IMR-90 (cell line): Measurements from ENCODE around the gene MTR. TPM values are rescaled to one million over a fixed set of nuclear protein-coding genes. Genes with fewer than 3 reads are reported as not detected.

Experiments used
- ATAC-seq: fragments of 200-7000 bp; cut with Tn5 transposase; 2 replicates; pipeline ENCODE4 v1.9.1; 2020; ENCODE audit warnings: low read depth, mild to moderate bottlenecking, moderate library complexity
- BruUV-seq: library from RNA; stranded (reverse); fragments of 400-500 nt; replicated peaks from 2 replicates; lab custom pipeline; 2021; lab: Mats Ljungman, UMichigan
- CTCF ChIA-PET: fragments of 300-600 bp; formaldehyde crosslinking; extraction: SDS; loops from one replicate; lab custom pipeline; 2021; ENCODE audit warnings: antibody characterized with exemption; lab: Yijun Ruan, JAX
- POLR2A ChIA-PET: fragments of 300-600 bp; sonication (Branson Sonifier 250); formaldehyde crosslinking; loops from one replicate; lab custom pipeline; 2022; ENCODE audit warnings: antibody characterized with exemption; ENCODE audit not compliant: unreplicated experiment; lab: Charles Lee
- DNase-seq: peaks from one replicate; pipeline ENCODE4 v3.0.0; 2013
- H2AFZ ChIP-seq: replicated peaks from 2 replicates; pipeline ENCODE3; 2013; ENCODE audit warnings: low read length, mild to moderate bottlenecking; ENCODE audit not compliant: poor library complexity
- H2AK5ac ChIP-seq: 2 replicates; pipeline ENCODE4 v1.6.1; 2013; ENCODE audit warnings: low read depth, low read length, inconsistent platforms
- H2AK9ac ChIP-seq: replicated peaks from 2 replicates; pipeline ENCODE3; 2013; ENCODE audit warnings: mild to moderate bottlenecking, low read depth, low read length, moderate library complexity; ENCODE audit not compliant: poor library complexity
- H2BK120ac ChIP-seq: 2 replicates; pipeline ENCODE4 v1.6.1; 2013; ENCODE audit warnings: low read depth, low read length, inconsistent platforms
- H2BK15ac ChIP-seq: 3 replicates; pipeline ENCODE4 v1.6.1; 2013; ENCODE audit warnings: low read depth, low read length, inconsistent platforms
- H2BK20ac ChIP-seq: 2 replicates; pipeline ENCODE4 v1.6.1; 2013; ENCODE audit warnings: low read depth, mild to moderate bottlenecking, inconsistent platforms, low read length, moderate library complexity
- H2BK5ac ChIP-seq: 2 replicates; pipeline ENCODE4 v1.6.1; 2013; ENCODE audit warnings: mild to moderate bottlenecking, low read depth, low read length, inconsistent platforms; ENCODE audit not compliant: poor library complexity, severe bottlenecking
- H3K14ac ChIP-seq: replicated peaks from 2 replicates; pipeline ENCODE4 v1.6.1; 2013; ENCODE audit warnings: low read depth, low read length, inconsistent platforms
- H3K18ac ChIP-seq: 2 replicates; pipeline ENCODE4 v1.6.1; 2013; ENCODE audit warnings: low read depth, low read length, control low read depth
- H3K23ac ChIP-seq: 2 replicates; pipeline ENCODE4 v1.6.1; 2013; ENCODE audit warnings: low read depth, low read length, inconsistent platforms
- H3K27ac ChIP-seq: 2 replicates; pipeline ENCODE4 v1.5.1; 2013; ENCODE audit warnings: mild to moderate bottlenecking, control low read depth, low read length; ENCODE audit not compliant: insufficient read depth
- H3K27me3 ChIP-seq: 2 replicates; pipeline ENCODE4 v1.6.1; 2013; ENCODE audit warnings: low read length; ENCODE audit not compliant: control insufficient read depth, insufficient read depth
- H3K36me3 ChIP-seq: 2 replicates; pipeline ENCODE4 v1.6.1; 2013; ENCODE audit warnings: low read length, mixed read lengths; ENCODE audit not compliant: control insufficient read depth, insufficient read depth
- H3K4ac ChIP-seq: 2 replicates; pipeline ENCODE4 v1.6.1; 2013; ENCODE audit warnings: low read depth, low read length, inconsistent platforms
- H3K4me1 ChIP-seq: 2 replicates; pipeline ENCODE4 v1.6.1; 2013; ENCODE audit warnings: low read length, mixed read lengths; ENCODE audit not compliant: control insufficient read depth, insufficient read depth
- H3K4me2 ChIP-seq: 2 replicates; pipeline ENCODE4 v1.6.1; 2013; ENCODE audit warnings: low read depth, mild to moderate bottlenecking, control low read depth, low read length, moderate library complexity
- H3K4me3 ChIP-seq: 2 replicates; pipeline ENCODE4 v1.5.1; 2013; ENCODE audit warnings: low read depth, mild to moderate bottlenecking, control low read depth, low read length, moderate library complexity; ENCODE audit not compliant: insufficient read depth
- H3K56ac ChIP-seq: 2 replicates; pipeline ENCODE4 v1.6.1; 2013; ENCODE audit warnings: low read length, inconsistent platforms; ENCODE audit not compliant: insufficient read depth; ENCODE audit errors: extremely low read depth
- H3K79me1 ChIP-seq, 2 experiments: 2 replicates each; pipeline ENCODE4 v1.6.1; 2013; ENCODE audit warnings: low read length in 2 of 2, inconsistent platforms in 1 of 2, low read depth in 1 of 2
- H3K9ac ChIP-seq: 2 replicates; pipeline ENCODE4 v1.6.1; 2013; ENCODE audit warnings: low read depth, low read length, control low read depth
- H3K9me1 ChIP-seq: 2 replicates; pipeline ENCODE4 v1.6.1; 2013; ENCODE audit warnings: low read length, inconsistent platforms; ENCODE audit not compliant: insufficient read depth
- H3K9me3 ChIP-seq: 2 replicates; pipeline ENCODE4 v1.6.1; 2013; ENCODE audit warnings: low read length; ENCODE audit not compliant: control insufficient read depth, insufficient read depth
- H4K20me1 ChIP-seq: 2 replicates; pipeline ENCODE4 v1.6.1; 2013; ENCODE audit warnings: low read length, inconsistent platforms; ENCODE audit not compliant: insufficient read depth
- H4K5ac ChIP-seq: 2 replicates; pipeline ENCODE4 v1.6.1; 2013; ENCODE audit warnings: mild to moderate bottlenecking, low read depth, low read length, control low read depth
- H4K8ac ChIP-seq, 2 experiments: 2 replicates each; pipeline ENCODE4 v1.6.1; 2013; ENCODE audit warnings: low read depth in 2 of 2, low read length in 2 of 2, control low read depth in 1 of 2, inconsistent platforms in 1 of 2
- H4K91ac ChIP-seq: 2 replicates; pipeline ENCODE4 v1.6.1; 2013; ENCODE audit warnings: low read depth, low read length, inconsistent platforms; ENCODE audit not compliant: insufficient read depth
- BHLHE40 ChIP-seq: fragments of 150-350 bp; IDR thresholded peaks from 2 replicates; pipeline ENCODE4 v1.6.1; 2016; ENCODE audit warnings: mild to moderate bottlenecking, low read depth, low read length
- CEBPB ChIP-seq: IDR thresholded peaks from 2 replicates; pipeline ENCODE4 v1.6.1; 2012; ENCODE audit warnings: low read depth, low read length, improper control_type of control experiment
- FOS ChIP-seq: fragments of 150-350 bp; IDR thresholded peaks from 2 replicates; pipeline ENCODE4 v1.6.1; 2016; ENCODE audit warnings: low read depth, low read length
- NFE2L2 ChIP-seq: fragments of 150-350 bp; IDR thresholded peaks from 2 replicates; pipeline ENCODE4 v1.6.1; 2016; ENCODE audit warnings: low read depth, mild to moderate bottlenecking, low read length
- RAD21 ChIP-seq: IDR thresholded peaks from 2 replicates; pipeline ENCODE4 v1.6.1; 2012; ENCODE audit warnings: low read length, improper control_type of control experiment
- WGBS, 2 experiments: methylation state at CpG; one replicate each; pipeline versions ENCODE4 v1.1.5 to v1.1.7; 2013; ENCODE audit warnings: missing lambda C conversion rate in 2 of 2; ENCODE audit not compliant: insufficient read length in 1 of 2; ENCODE audit errors: extremely low coverage in 2 of 2; 5-methylcytosine and 5-hydroxymethylcytosine counted together
- dilution Hi-C: fragments of 300-500 bp; cut with HindIII; formaldehyde crosslinking; loops from one replicate; pipeline ENCODE4 v1.14.3; 2018; ENCODE audit warnings: low sequenced_read_pairs; ENCODE audit not compliant: unreplicated experiment
- in situ Hi-C: fragments of 300-500 bp; cut with MboI; formaldehyde crosslinking; loops from 3 replicates; pipeline ENCODE4 v1.14.3; 2019; ENCODE audit warnings: low sequenced_read_pairs, inconsistent platforms, mixed read lengths
- intact Hi-C: fragments of 100-400 bp; cut with micrococcal nuclease; formaldehyde crosslinking; loops from 2 replicates; pipeline ENCODE4 v1.10.0; 2022
- polyA plus RNA-seq, 3 experiments: library from polyadenylated mRNA; depleted of rRNA; stranded (reverse); fragments of >200 nt; gene quantifications; 2 replicates each; pipeline ENCODE4 v1.2.3, GENCODE V29; 2012; ENCODE audit warnings: low replicate concordance in 1 of 3
- total RNA-seq: library from RNA; depleted of rRNA; stranded (reverse); fragments of >200 nt; gene quantifications from 2 replicates; pipeline ENCODE4 v1.2.3, GENCODE V29; 2012

The MTR gene
- total and polyA plus RNA-seq, 2 of the 4 experiments (the other 2 are of a cell fraction): 7.7 to 31.0 TPM

GRCh38 chr1:236833575-236833974 is 38.5 kb downstream of the MTR start:
- Histone ChIP-seq H4K8ac (no peak overlapping the region), H3K4ac (no peak overlapping the region), H2BK15ac (no peak overlapping the region), H2AK9ac (no peak overlapping the region), H2BK20ac (no peak overlapping the region), H4K91ac (no peak overlapping the region), H3K9ac (no peak overlapping the region), H2BK5ac (no peak overlapping the region), H3K4me2 (no peak overlapping the region), H2BK120ac (no peak overlapping the region), H3K9me3 (no peaks in the 10 kb centered on the region), H2AFZ (no peak overlapping the region), H4K20me1 (no peaks in the 10 kb centered on the region), H2AK5ac (no peak overlapping the region), H3K18ac (no peak overlapping the region), H4K5ac (no peak overlapping the region), H3K14ac (no peak overlapping the region), H3K23ac (no peak overlapping the region), H3K27me3 (no peaks in the 10 kb centered on the region), H3K27ac (no peak overlapping the region), H3K79me1 (no peaks in the 10 kb centered on the region), H3K9me1 (no peaks in the 10 kb centered on the region; the same call in none of the 2 replicates), H3K4me3 (no peak overlapping the region), H3K4me1 (no peaks in the 10 kb centered on the region; the same call in 1 of the 2 replicates), H3K36me3 (peaks cover 24% of the 10 kb centered on the region), H3K56ac (no peak overlapping the region)
- ChIA-PET POLR2A (no interaction called here), CTCF (interaction anchor here (0.8 kb wide), 1 partner anchor 79 kb away, joined by 3 read pairs; no protein-coding TSS in a partner anchor)
- intact Hi-C loops: no loop called here
- no peak for DNase-seq
- no TSS peak for BruUV-seq
- in situ Hi-C loops: no loop called here
- no peak for TF ChIP-seq BHLHE40
- no peak for TF ChIP-seq RAD21
- no peak for TF ChIP-seq NFE2L2
- TF ChIP-seq CEBPB: no peak
- no peak for TF ChIP-seq FOS
- WGBS, 2 experiments: no CpG with 5 or more reads among the region's 2 CpGs
- no peak for ATAC-seq
- dilution Hi-C loops: no loop called here
